DMS79 (cell line): ENCODE data around the gene OR51E1.

Experiments used
- DNase-seq: peaks from one replicate; lab custom pipeline; 2025; lab: John Stamatoyannopoulos, UW

The OR51E1 gene, protein sequence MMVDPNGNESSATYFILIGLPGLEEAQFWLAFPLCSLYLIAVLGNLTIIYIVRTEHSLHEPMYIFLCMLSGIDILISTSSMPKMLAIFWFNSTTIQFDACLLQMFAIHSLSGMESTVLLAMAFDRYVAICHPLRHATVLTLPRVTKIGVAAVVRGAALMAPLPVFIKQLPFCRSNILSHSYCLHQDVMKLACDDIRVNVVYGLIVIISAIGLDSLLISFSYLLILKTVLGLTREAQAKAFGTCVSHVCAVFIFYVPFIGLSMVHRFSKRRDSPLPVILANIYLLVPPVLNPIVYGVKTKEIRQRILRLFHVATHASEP

GRCh38 chr11:4643682-4644081 is at the start of gene OR51E1:
Gene OR51E1, plus strand, starts transcription at chr11:4643982. Its CDS starts 8,545 bp downstream, at chr11:4652527.
- no peak for DNase-seq

GRCh38 chr11:4605057-4605456 is 38.7 kb upstream of the OR51E1 start:
- no peak for DNase-seq

DNA sequence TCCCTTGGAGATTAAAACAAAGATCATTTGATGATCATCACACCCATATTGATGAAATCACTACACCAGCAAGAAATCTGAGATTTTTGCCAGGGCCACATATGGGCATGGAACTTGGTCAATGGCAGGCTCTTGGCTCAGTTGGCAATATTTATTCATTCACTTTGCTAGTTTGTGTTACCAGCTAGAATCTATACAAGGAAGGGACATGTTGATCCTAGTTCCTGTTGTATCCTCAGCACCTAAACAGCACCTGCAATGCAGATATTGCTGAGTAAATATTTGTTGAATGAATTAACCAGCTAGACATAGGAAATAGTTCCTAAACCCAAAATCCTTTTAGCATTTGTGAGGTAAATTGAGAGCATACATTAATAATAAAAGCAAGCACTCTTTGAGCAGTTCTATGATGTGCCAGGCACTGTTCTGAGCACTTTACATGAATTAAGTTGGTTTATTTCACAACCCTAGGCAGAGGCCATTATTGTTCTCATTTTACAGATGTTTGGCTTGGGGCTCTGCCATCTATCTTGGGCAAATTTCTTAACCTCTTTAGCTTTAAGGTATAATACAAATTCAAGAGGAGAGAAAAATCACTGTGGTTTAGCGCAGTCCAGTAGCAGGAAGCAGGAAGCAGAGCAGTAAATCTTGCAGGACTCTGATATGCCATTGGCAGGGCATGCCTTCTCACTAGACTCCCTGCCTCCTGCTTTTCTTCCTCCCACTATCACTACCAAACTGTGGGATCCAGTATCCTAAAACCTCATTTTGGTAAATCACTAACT is 37.4 kb upstream of the OR51E1 start:
- DNase-seq, result peak; percentile 19

- DNase-seq, result no peak
Measured at GRCh38 chr11:4607096-4607495, 36.7 kb upstream of the OR51E1 start.

DNA sequence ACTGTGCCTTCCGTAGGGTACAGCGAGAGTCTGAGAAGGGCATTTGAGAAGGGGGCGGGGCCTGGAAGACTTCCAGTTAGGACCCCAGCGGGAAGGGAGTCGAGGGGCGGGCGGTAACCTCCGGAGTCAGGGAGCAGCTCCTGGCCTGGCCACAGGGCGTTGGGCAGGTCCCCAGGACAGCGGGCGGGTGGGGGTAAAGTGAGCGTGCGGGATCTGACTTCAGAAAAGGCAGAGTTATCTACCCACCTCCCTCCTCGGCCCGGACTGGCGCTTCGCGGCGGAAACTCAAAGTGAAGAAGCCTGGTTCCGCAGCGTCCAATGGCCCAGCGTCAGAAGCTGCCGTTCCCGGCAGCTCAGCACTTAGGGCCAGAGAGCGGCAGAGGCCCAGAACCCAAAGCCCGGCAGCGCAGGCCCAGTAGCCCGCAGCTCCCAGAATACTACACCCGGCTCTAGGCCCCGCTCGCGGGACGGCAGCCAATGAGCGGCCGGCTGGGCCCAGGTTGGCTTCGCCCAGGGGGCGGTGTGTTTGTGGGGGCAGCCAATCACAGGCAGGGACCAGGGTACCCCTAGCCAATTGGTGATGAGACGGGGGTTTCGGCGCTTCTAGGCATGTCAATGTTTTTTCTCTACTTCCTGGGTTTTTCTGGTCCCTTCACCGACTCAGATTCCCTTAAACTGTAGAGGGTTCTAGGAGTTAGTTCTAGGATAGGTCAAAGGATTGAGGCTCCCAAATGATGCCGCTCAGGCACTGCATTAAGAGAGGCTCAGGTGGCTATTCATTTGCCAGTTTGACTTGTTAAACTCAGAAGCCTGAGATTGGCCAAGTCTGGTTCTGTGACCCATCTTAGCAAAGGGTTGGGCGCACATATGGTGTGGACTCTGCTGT is 35.8 kb upstream of the OR51E1 start, which contains the start of gene TRIM68:
Gene TRIM68, minus strand, starts transcription at position 451 of the 886 bp plus-strand sequence. CDS start 2,727 bp downstream, outside the sequence.
- DNase-seq, result no peak

GRCh38 chr11:4610258-4610935 is 33.4 kb upstream of the OR51E1 start:
- no peak for DNase-seq

DNA sequence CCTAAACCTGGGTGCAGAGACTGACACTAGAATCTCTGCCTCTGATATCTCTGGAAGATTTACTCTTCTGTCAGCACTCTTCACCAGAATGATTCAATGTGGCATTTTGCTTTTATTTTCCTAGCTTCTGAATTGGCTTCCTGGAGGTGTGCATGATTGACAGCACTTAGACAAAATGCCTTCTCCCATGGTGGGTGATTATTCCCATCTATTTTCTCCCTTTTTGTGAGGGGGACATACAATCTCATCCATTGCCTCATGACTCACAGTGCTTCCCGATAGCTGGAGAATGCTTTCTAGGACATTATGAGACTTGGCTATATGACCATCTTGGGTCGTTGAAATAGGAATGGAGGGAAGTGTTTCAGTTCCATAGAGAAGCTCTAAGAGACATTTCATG is 31.8 kb upstream of the OR51E1 start:
- no peak for DNase-seq

DNA sequence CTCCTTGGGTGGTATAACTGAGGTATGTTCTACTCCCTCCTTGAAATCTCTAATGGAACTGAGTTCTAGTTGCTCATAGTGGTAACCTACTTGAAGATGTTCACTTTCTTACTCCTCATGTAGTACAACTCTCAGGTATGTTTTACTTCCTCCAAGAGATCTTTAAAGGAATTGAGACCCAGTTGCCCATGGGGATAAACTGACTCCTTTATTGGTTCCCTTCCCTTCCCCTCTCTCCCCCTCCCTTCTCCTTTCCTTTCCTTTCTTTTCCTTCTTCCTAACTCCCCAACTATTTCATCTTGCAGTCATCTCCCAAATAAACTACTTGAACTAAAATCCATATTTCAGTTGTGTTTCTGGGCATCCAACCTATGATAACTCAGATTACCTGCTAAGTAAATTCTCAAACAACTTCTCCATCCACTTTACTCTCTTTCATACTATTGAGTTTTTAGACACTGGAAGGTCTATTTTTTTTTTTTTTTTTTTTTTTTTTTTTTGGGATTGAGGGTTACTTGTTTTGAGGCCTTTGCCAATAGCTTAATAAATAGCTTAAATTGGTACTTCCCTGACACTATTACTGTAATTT is 27.8 kb upstream of the OR51E1 start:
- DNase-seq, result no peak

DNA sequence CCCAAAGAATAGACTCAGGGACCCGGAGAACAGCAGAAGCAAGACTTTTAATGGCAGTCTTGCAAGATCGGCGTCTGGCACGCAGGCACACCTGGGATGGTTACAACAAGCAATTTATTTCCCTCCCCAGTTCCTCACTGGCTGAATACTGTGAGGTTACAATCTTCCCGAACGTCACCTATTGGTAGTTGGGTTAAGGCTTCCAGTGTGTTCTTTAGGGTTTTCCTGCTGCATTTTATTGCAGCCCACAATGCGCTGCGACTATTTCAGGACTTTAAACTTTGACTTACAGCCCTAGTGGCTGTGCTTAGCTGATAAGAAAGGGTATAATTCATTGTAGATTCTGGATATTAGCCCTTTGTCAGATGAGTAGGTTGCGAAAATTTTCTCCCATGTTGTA is 24.3 kb upstream of the OR51E1 start:
- DNase-seq, result no peak

GRCh38 chr11:4626207-4627099 is 17.3 kb upstream of the OR51E1 start:
- DNase-seq, result peak; percentile 59

DNA sequence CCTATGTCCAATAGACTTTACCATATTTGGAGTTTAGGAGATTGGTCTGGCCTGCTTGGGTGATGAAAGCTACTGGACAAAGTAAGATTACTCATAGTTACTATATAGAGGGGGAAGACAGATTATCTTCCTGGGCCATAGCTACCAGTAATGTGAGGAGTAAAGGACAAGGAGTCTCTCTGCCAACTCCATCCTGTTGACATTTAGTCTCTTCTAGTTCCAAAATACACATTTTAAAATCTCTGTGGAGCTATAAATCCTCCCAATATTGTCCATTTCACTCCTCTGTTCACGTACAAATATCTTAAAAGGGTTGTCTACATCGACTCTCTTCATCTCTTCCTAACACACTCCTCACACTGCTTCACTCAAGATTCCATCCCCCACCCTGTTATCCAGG is 7.6 kb upstream of the OR51E1 start:
- DNase-seq, result no peak

DNA sequence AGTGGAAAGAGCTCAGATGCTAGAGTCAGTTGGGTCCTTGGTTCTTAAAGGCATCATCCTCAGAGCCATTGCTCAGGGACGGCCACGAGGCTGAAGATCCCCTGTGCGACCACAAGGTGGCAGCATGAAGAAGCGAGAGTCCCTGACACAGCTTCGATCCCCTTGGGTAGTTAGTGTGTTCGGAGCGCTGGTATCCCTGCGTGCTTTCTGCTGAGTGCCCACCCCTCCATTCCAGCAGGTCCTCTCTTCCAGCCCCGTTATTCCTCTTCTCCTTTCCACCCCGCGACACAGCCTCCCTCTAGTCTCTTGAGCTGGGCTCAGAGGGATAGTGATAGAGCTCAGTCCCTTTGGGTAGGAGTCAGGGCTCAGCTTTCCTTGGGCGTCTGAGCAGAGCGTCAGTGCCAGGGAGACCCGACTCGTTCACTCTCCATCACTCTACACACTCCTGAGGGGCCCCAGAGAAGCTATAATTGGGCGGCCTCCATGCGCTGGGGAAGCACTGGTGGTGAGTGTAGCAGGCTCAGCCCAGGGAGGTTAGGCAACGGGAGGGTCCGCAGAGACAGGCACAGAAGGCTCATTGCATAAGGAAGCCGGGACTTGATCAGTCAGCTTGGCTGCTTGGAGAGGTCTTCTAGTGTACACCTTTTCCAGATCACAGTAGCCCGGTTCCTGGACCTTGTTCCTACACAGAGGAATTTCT is 6.7 kb upstream of the OR51E1 start, which contains the start of gene OR51D1:
Gene OR51D1, plus strand, starts transcription at position 516 of the 700 bp plus-strand sequence. CDS start 2,314 bp downstream, outside the sequence.
- peak; percentile 5 for DNase-seq

DNA sequence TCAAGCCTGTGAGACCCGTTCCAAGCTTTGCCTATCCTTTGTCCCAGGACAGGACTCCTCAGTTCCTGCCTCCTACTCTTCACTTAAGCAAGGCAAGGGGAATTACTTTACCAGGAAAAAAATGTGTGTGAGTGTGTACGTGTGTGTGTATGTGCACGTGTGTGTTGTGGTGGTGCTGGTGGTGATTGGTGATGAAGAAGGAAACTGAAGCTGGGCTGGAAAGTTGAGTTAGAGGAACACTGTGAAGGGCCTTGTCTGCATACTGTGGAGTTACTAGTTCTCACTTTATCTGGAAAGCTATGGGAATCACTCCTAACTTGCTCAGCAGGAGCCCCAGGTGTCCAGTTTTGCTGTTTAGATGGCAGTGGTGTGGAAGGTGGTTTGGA is 6.1 kb upstream of the OR51E1 start:
- no peak for DNase-seq

- no peak for DNase-seq
Measured at GRCh38 chr11:4639931-4640330, 3.9 kb upstream of the OR51E1 start.

GRCh38 chr11:4641501-4641900 is 2.3 kb upstream of the OR51E1 start:
- DNase-seq, result no peak

GRCh38 chr11:4642043-4642442 is 1.7 kb upstream of the OR51E1 start:
- DNase-seq, result no peak

DNA sequence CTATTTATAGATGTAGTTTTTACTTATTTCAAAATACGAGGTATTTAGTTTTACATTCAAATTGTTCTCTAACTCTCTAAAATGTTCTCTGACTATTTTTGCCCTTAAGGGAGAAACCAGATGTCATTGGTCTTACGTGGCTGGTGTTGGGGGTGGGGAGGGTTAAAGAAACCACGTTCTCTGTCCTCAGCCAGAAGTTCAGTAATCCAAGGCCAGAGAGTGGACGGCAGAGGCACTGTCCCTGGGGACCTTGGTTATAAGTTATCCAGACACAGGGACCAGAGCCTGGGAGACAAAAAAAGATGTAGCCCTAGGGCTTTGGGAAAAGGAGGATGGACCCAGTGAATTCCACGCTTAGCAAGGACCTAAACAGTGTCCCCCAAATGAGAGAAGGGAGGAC is 706 bp upstream of the OR51E1 start:
- DNase-seq, result no peak

GRCh38 chr11:4644233-4644632 is 451 bp downstream of the OR51E1 start:
- DNase-seq, result no peak

DNA sequence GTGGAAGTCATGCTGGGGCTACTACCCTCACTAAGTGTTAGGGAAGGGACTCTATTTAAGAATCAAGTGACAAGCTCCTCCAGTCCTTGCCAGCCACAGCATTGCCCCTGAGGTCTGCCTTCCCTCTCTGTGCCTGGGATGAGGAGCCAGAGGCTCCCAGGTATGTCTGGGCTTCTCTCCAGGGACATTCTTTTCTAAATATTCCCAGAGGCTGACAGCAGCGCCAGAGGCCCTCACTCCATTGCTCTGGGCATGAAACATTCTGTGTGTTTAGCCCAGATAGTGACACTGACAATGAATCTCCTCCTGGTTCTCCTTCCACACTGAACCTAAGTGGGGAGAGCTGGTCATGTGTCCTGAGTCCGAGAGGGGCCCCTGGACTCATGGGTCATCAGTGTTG is 2.2 kb downstream of the OR51E1 start:
- DNase-seq, result no peak

- DNase-seq, result no peak
Measured at GRCh38 chr11:4647766-4648165, 4.0 kb downstream of the OR51E1 start.
